RWPE2 (cell line): ENCODE results near the gene SLN.
A peak's percentile ranks its signal among the peaks of the same experiment; 100 is the strongest.

Experiments
- ATAC-seq: fragments of 200-7000 bp; cut with Tn5 transposase; 3 replicates; pipeline ENCODE4 v1.9.1; 2021; ENCODE audit warnings: low read depth
- DNase-seq: peaks from one replicate; pipeline ENCODE4 v3.0.0-alpha.2; 2020; ENCODE audit warnings: low spot score
- H3K27ac ChIP-seq: fragments of 450-650 bp; 2 replicates; pipeline ENCODE4 v1.5.1; 2017; ENCODE audit warnings: mild to moderate bottlenecking; ENCODE audit not compliant: poor library complexity, severe bottlenecking
- H3K27me3 ChIP-seq: fragments of 250-450 bp; sonication (Bioruptor Pico); 2 replicates; pipeline ENCODE4 v1.5.1; 2021; ENCODE audit warnings: mild to moderate bottlenecking, moderate library complexity; ENCODE audit not compliant: insufficient read depth, poor library complexity, severe bottlenecking
- H3K36me3 ChIP-seq: fragments of 250-450 bp; sonication (Bioruptor Pico); 2 replicates; pipeline ENCODE4 v1.5.1; 2020; ENCODE audit warnings: low read depth, mild to moderate bottlenecking, moderate library complexity
- H3K4me1 ChIP-seq: fragments of 250-450 bp; sonication (Bioruptor Pico); 2 replicates; pipeline ENCODE4 v1.5.1; 2021; ENCODE audit warnings: mild to moderate bottlenecking, moderate library complexity; ENCODE audit not compliant: insufficient read depth, poor library complexity, severe bottlenecking
- H3K4me3 ChIP-seq: fragments of 250-450 bp; sonication (Bioruptor Pico); 2 replicates; pipeline ENCODE4 v1.5.1; 2021; ENCODE audit warnings: mild to moderate bottlenecking, moderate library complexity; ENCODE audit not compliant: severe bottlenecking
- H3K9me3 ChIP-seq: fragments of 250-450 bp; sonication (Bioruptor Pico); 2 replicates; pipeline ENCODE4 v1.5.1; 2021; ENCODE audit warnings: mild to moderate bottlenecking, moderate library complexity; ENCODE audit not compliant: severe bottlenecking
- CTCF ChIP-seq: fragments of 450-650 bp; IDR thresholded peaks from one replicate; pipeline ENCODE4 v1.5.1; 2017; ENCODE audit warnings: mild to moderate bottlenecking, moderate library complexity; ENCODE audit not compliant: poor library complexity, severe bottlenecking

SLN gene

GRCh38 chr11:107743191-107743590 lies 31.3 kb upstream of the SLN start:
- no peak overlapping the region for H3K4me3 ChIP-seq
- H3K27ac ChIP-seq = no peak overlapping the region
- no peaks in the 10 kb centered on the region for H3K27me3 ChIP-seq
- no peak for DNase-seq
- no peak for ATAC-seq
- no peak for TF ChIP-seq CTCF
- H3K4me1 ChIP-seq = no peaks in the 10 kb centered on the region
- H3K9me3 ChIP-seq = no peaks in the 10 kb centered on the region
- no peaks in the 10 kb centered on the region for H3K36me3 ChIP-seq

- Histone ChIP-seq H3K27ac (no peak overlapping the region), H3K4me1 (no peaks in the 10 kb centered on the region), H3K36me3 (no peaks in the 10 kb centered on the region), H3K27me3 (no peaks in the 10 kb centered on the region), H3K9me3 (no peaks in the 10 kb centered on the region), H3K4me3 (no peak overlapping the region)
- ATAC-seq (no peak), DNase-seq (no peak)
- TF ChIP-seq CTCF = peak; percentile 41
Observed at GRCh38 chr11:107741044-107741823, 29.4 kb upstream of the SLN start.

GRCh38 chr11:107740271-107740670 lies 28.4 kb upstream of the SLN start:
- DNase-seq (no peak), ATAC-seq (no peak)
- Histone ChIP-seq H3K27me3 (no peaks in the 10 kb centered on the region), H3K27ac (no peak overlapping the region), H3K36me3 (no peaks in the 10 kb centered on the region), H3K9me3 (no peaks in the 10 kb centered on the region), H3K4me1 (no peaks in the 10 kb centered on the region), H3K4me3 (no peak overlapping the region)
- TF ChIP-seq CTCF = no peak

- H3K4me3 ChIP-seq = no peak overlapping the region
- no peak for TF ChIP-seq CTCF
- ATAC-seq = no peak
- H3K9me3 ChIP-seq = no peaks in the 10 kb centered on the region
- no peaks in the 10 kb centered on the region for H3K4me1 ChIP-seq
- no peak for DNase-seq
- no peak overlapping the region for H3K27ac ChIP-seq
- no peaks in the 10 kb centered on the region for H3K27me3 ChIP-seq
- H3K36me3 ChIP-seq = no peaks in the 10 kb centered on the region
Observed at GRCh38 chr11:107736546-107736945, 24.7 kb upstream of the SLN start.

GRCh38 chr11:107733518-107733917 lies 21.7 kb upstream of the SLN start:
- H3K27ac ChIP-seq = no peak overlapping the region
- ATAC-seq = no peak

More at GRCh38 chr11:107733518-107733917, 21.7 kb upstream of the SLN start:
- H3K4me3 ChIP-seq = no peak overlapping the region
- no peak for TF ChIP-seq CTCF
- no peaks in the 10 kb centered on the region for H3K9me3 ChIP-seq
- DNase-seq = no peak
- no peaks in the 10 kb centered on the region for H3K27me3 ChIP-seq
- H3K36me3 ChIP-seq = no peaks in the 10 kb centered on the region
- H3K4me1 ChIP-seq = no peaks in the 10 kb centered on the region
